Spleen (tissue), 11 donors: ENCODE results near the gene ITPR1. TPM values are rescaled to one million over a fixed set of nuclear protein-coding genes. Genes with fewer than 3 reads are reported as not detected.
A peak's percentile ranks its signal among the peaks of the same experiment; 100 is the strongest.

Experiments
- DNase-seq: peaks from one replicate; pipeline ENCODE4 v3.0.0-alpha.2; 2020
- H3K27ac ChIP-seq, 8 donors: fragments of 200-600 bp; sonication (generic) in 7 of 8; 1 replicate in 4 of 8; 2 replicates in 4 of 8; pipeline versions ENCODE4 v1.5.0 to v1.8.0; 2016 to 2021; ENCODE audit warnings: inconsistent platforms in 4 of 8, mild to moderate bottlenecking in 4 of 8, moderate library complexity in 1 of 8
- H3K27me3 ChIP-seq, 7 donors: fragments of 200-600 bp; sonication (generic) in 6 of 7; replicated peaks in 1 of 7; 1 replicate in 4 of 7; 2 replicates in 3 of 7; pipeline versions ENCODE4 v1.5.0 to v1.8.0; 2016 to 2021; ENCODE audit warnings: inconsistent platforms in 3 of 7, mild to moderate bottlenecking in 1 of 7
- H3K36me3 ChIP-seq, 6 donors: fragments of 200-600 bp; sonication (generic) in 5 of 6; 1 replicate in 4 of 6; 2 replicates in 2 of 6; pipeline versions ENCODE4 v1.5.0 to v1.8.0; 2016 to 2021; ENCODE audit warnings: inconsistent platforms in 2 of 6
- H3K4me1 ChIP-seq, 6 donors: fragments of 200-600 bp; sonication (generic) in 5 of 6; 1 replicate in 3 of 6; 2 replicates in 3 of 6; pipeline versions ENCODE4 v1.5.0 to v1.8.0; 2016 to 2021; ENCODE audit warnings: inconsistent platforms in 3 of 6
- H3K4me3 ChIP-seq, 8 donors: fragments of 200-600 bp; sonication (generic) in 7 of 8; 1 replicate in 4 of 8; 2 replicates in 4 of 8; pipeline versions ENCODE4 v1.5.0 to v1.8.0; 2016 to 2021; ENCODE audit warnings: inconsistent platforms in 4 of 8, mild to moderate bottlenecking in 4 of 8, moderate library complexity in 2 of 8
- H3K9me3 ChIP-seq, 8 donors: fragments of 200-600 bp; sonication (generic) in 7 of 8; 1 replicate in 4 of 8; 2 replicates in 4 of 8; pipeline versions ENCODE4 v1.5.0 to v1.8.0; 2016 to 2021; ENCODE audit warnings: inconsistent platforms in 4 of 8
- CTCF ChIP-seq, 11 experiments: fragments of 200-600 bp in 7 of 11; fragments of 450-650 bp in 4 of 11; sonication (generic) in 4 of 11; IDR thresholded peaks in 8 of 11; conservative IDR thresholded peaks in 3 of 11; 1 replicate in 7 of 11; 2 replicates in 4 of 11; pipeline versions ENCODE4 v1.4.0 to v1.8.0; 2016 to 2021; ENCODE audit warnings: antibody characterized with exemption in 11 of 11, inconsistent platforms in 4 of 11, mild to moderate bottlenecking in 1 of 11
- POLR2A ChIP-seq, 3 donors: fragments of 450-650 bp; IDR thresholded peaks; one replicate each; pipeline ENCODE4 v1.5.1; 2017; ENCODE audit warnings: antibody characterized with exemption in 3 of 3, mild to moderate bottlenecking in 1 of 3
- POLR2AphosphoS5 ChIP-seq, 3 donors: sonication (generic); formaldehyde crosslinking; IDR thresholded peaks; one replicate each; pipeline ENCODE4 v1.5.1; 2017; ENCODE audit warnings: antibody characterized with exemption in 3 of 3
- WGBS, 5 donors: extraction: QIAGEN DNeasy Blood & Tissue Kit in 3 of 5; methylation state at CpG; one replicate each; pipeline versions ENCODE4 v1.1.5 to v1.1.7; 2013 to 2018; 5-methylcytosine and 5-hydroxymethylcytosine counted together
- intact Hi-C: fragments of 100-400 bp; cut with DNase I; formaldehyde crosslinking; loops from one replicate; pipeline ENCODE4 v1.15.0; 2023; ENCODE audit warnings: low total_unique reads
- polyA plus RNA-seq, 3 donors: library from polyadenylated mRNA; stranded (reverse); fragments of 200-250 nt; gene quantifications; one replicate each; pipeline ENCODE4 v1.2.1, GENCODE V29; 2013
- total RNA-seq, 7 donors: library from RNA; depleted of rRNA in 3 of 7; stranded (reverse); fragments of >200 nt in 3 of 7; fragmentation: NEBNext Ultra II Directional in 4 of 7; extraction: Animal tissue kit (Norgen Biotek cat#: 25700) in 4 of 7; gene quantifications; one replicate each; pipeline versions ENCODE4 v1.1.0 to v1.2.1, GENCODE V29; 2016 to 2021
- donor health status: healthy with polysubstance abuse.
- donor health status: DM: no; HTN: no; CAD: no; lungs with moderate emphysema.
- donor health status: DM: no; HTN: no; CAD: no.
- donor health status: Bipolar disorder and iron deficiency.
- donor health status: healthy.
- donor health status: DM: no; HTN: no; CAD: no.
- donor health status: DM: yes; HTN: yes; CAD: no.

The ITPR1 gene
- total and polyA plus RNA-seq, 10 donors, result 17.5 to 194 (median 129) TPM

DNA sequence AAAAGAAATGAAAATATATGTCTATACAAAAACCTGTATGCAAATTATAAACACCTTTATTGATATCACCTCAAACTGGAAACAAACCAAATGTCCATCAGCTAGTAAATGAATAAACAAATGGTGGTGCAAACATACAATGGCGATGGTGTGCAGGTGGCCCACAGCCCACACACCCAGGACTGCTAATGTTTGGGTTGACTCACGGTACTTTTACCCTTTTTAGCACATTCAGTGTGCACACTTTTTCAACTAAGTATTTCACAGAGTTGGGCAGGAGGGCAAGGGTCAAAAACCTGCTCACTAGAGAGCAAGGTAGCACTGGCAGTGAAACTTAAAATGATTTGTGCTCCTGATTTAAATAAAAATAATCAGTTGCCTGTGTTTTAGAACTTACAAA lies 363.0 kb downstream of the ITPR1 start:
- intact Hi-C loops, result no loop called here
- H3K9me3 ChIP-seq, result peaks cover 2 to 16% (median 9%) of the 10 kb centered on the region in 8 donors
- no peak for TF ChIP-seq POLR2AphosphoS5 (IDR thresholded peaks at IDR 0.05)
- TF ChIP-seq CTCF (IDR thresholded peaks at IDR 0.05 in 8 of 11, conservative IDR thresholded peaks at IDR 0.05 in 3 of 11), result no peak
- no peak for TF ChIP-seq POLR2A (IDR thresholded peaks at IDR 0.05)
- no peak overlapping the region for H3K4me3 ChIP-seq
- no peaks in the 10 kb centered on the region for H3K27me3 ChIP-seq
- no peaks in the 10 kb centered on the region for H3K36me3 ChIP-seq
- peaks cover 0 to 35% (median 15%) of the 10 kb centered on the region in 6 donors for H3K4me1 ChIP-seq
- peak overlapping the region in 1 of 8 donors; percentile 44 for H3K27ac ChIP-seq
- WGBS, 5 donors, result 42 to 50% (median 45%) methylated on average over 2 of the region's 2 CpGs
- no peak for DNase-seq

DNA sequence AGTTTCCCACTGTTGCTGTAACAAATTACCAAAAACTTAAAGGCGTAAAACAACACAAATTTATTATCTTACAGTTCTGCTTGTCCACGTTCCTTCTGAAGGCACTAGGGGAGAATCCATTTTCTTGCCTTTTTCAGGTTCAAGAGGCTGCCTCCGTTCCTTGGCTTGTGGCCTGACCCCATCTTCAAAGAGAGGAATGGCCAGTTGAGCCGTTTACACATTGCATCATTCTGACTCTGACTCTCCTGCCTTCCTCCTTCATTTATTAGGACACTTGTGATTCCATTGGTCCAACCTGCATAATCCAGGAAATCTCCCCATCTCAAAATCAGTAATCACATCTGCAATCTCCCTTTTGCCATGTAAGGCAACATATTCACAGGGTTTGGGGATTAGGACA lies 363.4 kb downstream of the ITPR1 start:
- intact Hi-C loops, result no loop called here
- TF ChIP-seq POLR2AphosphoS5 (IDR thresholded peaks at IDR 0.05), result no peak

DNA sequence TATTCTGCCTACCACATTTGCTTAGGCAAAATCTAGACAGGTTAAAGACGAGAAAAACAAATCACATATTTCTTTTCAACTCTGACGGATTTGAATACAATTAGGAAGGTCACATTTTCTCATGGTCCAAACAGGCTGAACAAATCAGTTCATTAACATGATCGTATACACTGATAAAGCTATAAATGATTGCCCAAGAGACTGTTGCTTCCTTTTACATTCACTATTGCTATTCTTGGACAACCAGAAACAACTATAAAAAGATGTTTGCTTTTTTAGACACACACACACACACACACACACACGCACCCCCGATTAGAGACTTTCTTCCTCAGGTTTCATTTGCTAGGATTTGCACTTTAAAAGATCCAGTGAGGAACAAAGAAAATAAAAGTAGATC lies 363.8 kb downstream of the ITPR1 start:
- TF ChIP-seq POLR2AphosphoS5 (IDR thresholded peaks at IDR 0.05), result no peak
- no peak for TF ChIP-seq CTCF (IDR thresholded peaks at IDR 0.05 in 8 of 11, conservative IDR thresholded peaks at IDR 0.05 in 3 of 11)
- no peak for TF ChIP-seq POLR2A (IDR thresholded peaks at IDR 0.05)
- H3K36me3 ChIP-seq, result no peaks in the 10 kb centered on the region
- H3K9me3 ChIP-seq, result peaks cover 3 to 24% (median 17%) of the 10 kb centered on the region in 8 donors
- no peak overlapping the region for H3K4me3 ChIP-seq
- peaks cover 0 to 30% (median 12%) of the 10 kb centered on the region in 6 donors for H3K4me1 ChIP-seq
- no peak overlapping the region for H3K27ac ChIP-seq
- H3K27me3 ChIP-seq, result no peaks in the 10 kb centered on the region
- intact Hi-C loops, result no loop called here
- 59 to 70% (median 65%) methylated on average over 5 of the region's 5 CpGs for WGBS, 5 donors
- no peak for DNase-seq

More for the DNA sequence above, 363.4 kb downstream of the ITPR1 start:
- Histone ChIP-seq H3K4me3 (no peak overlapping the region), H3K27ac (no peak overlapping the region), H3K36me3 (no peaks in the 10 kb centered on the region), H3K27me3 (no peaks in the 10 kb centered on the region), H3K9me3 (peaks cover 3 to 20% (median 13%) of the 10 kb centered on the region in 8 donors), H3K4me1 (peaks cover 0 to 31% (median 13%) of the 10 kb centered on the region in 6 donors)
- 74 to 93% (median 84%) methylated on average over 4 of the region's 4 CpGs for WGBS, 5 donors
- DNase-seq, result no peak

DNA sequence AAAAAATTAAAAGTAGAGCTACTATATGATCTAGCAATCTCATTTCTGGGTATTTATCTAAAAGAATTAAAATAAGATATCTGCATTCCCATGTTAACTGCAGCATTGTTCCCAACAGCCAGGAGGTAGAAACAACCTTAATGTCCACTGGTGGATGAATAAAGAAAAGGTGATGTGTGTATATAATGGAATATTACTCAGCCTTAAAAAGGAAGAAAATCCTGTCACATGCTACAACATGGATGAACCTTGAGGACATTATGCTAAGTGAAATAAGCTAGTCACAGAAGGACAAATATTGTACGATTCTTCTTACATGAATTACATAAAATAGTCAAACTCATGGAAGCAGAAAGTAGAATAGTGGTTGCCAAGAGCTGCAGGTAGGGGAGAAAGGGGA lies 366.6 kb downstream of the ITPR1 start:
- 82 to 98% (median 94%) methylated on average over 1 of the region's 1 CpG for WGBS, 5 donors
- no peak for TF ChIP-seq POLR2AphosphoS5 (IDR thresholded peaks at IDR 0.05)
- TF ChIP-seq CTCF (IDR thresholded peaks at IDR 0.05 in 8 of 11, conservative IDR thresholded peaks at IDR 0.05 in 3 of 11), result no peak
- TF ChIP-seq POLR2A (IDR thresholded peaks at IDR 0.05), result no peak

GRCh38 chr3:4862973-4863372 lies 369.8 kb downstream of the ITPR1 start:
- no peak for TF ChIP-seq POLR2A (IDR thresholded peaks at IDR 0.05)
- TF ChIP-seq POLR2AphosphoS5 (IDR thresholded peaks at IDR 0.05), result no peak
- TF ChIP-seq CTCF (IDR thresholded peaks at IDR 0.05 in 8 of 11, conservative IDR thresholded peaks at IDR 0.05 in 3 of 11), result no peak
- Histone ChIP-seq H3K36me3 (no peaks in the 10 kb centered on the region), H3K9me3 (peaks cover 3 to 31% (median 22%) of the 10 kb centered on the region in 8 donors), H3K27me3 (no peaks in the 10 kb centered on the region), H3K4me1 (peaks cover 9 to 25% (median 19%) of the 10 kb centered on the region in 6 donors), H3K4me3 (no peak overlapping the region), H3K27ac (no peak overlapping the region)
- 93 to 97% (median 94%) methylated on average over 2 of the region's 2 CpGs for WGBS, 5 donors
- intact Hi-C loops, result no loop called here
- no peak for DNase-seq

More for the DNA sequence above, 366.6 kb downstream of the ITPR1 start:
- Histone ChIP-seq H3K4me1 (peaks cover 0 to 20% (median 6%) of the 10 kb centered on the region in 6 donors), H3K4me3 (no peak overlapping the region), H3K9me3 (peaks cover 3 to 31% (median 22%) of the 10 kb centered on the region in 8 donors), H3K27me3 (no peaks in the 10 kb centered on the region), H3K27ac (no peak overlapping the region), H3K36me3 (no peaks in the 10 kb centered on the region)
- DNase-seq, result no peak
- intact Hi-C loops, result no loop called here
